ENCODE measurements around the gene BTRC.

The BTRC gene

GRCh38 chr10:101450277-101451080 lies 96.5 kb downstream of the BTRC start:
- Histone ChIP-seq H3K4me1 (ENCODE audit: insufficient read depth, poor library complexity, severe bottlenecking) (no peaks in the 10 kb centered on the region), H3K36me3 (ENCODE audit: low read depth) (no peaks in the 10 kb centered on the region), H3K27ac (ENCODE audit: poor library complexity, severe bottlenecking) (no peak overlapping the region), H3K9me3 (ENCODE audit: severe bottlenecking) (no peaks in the 10 kb centered on the region), H3K4me3 (ENCODE audit: severe bottlenecking) (no peak overlapping the region), H3K27me3 (ENCODE audit: insufficient read depth, poor library complexity, severe bottlenecking) (no peaks in the 10 kb centered on the region)
- no peak for TF ChIP-seq CTCF (IDR thresholded peaks at IDR 0.05; ENCODE audit: poor library complexity, severe bottlenecking)
- ATAC-seq (ENCODE audit: low read depth) (no peak), DNase-seq (ENCODE audit: low spot score) (no peak)

GRCh38 chr10:101451261-101451660 lies 97.3 kb downstream of the BTRC start:
- no peak for ATAC-seq (ENCODE audit: low read depth)
- Histone ChIP-seq H3K9me3 (ENCODE audit: severe bottlenecking) (no peaks in the 10 kb centered on the region), H3K27me3 (ENCODE audit: insufficient read depth, poor library complexity, severe bottlenecking) (no peaks in the 10 kb centered on the region), H3K4me3 (ENCODE audit: severe bottlenecking) (no peak overlapping the region), H3K36me3 (ENCODE audit: low read depth) (no peaks in the 10 kb centered on the region), H3K4me1 (ENCODE audit: insufficient read depth, poor library complexity, severe bottlenecking) (no peaks in the 10 kb centered on the region), H3K27ac (ENCODE audit: poor library complexity, severe bottlenecking) (no peak overlapping the region)
- no peak for TF ChIP-seq CTCF (IDR thresholded peaks at IDR 0.05; ENCODE audit: poor library complexity, severe bottlenecking)
- DNase-seq (ENCODE audit: low spot score) = no peak

GRCh38 chr10:101451667-101452069 lies 97.7 kb downstream of the BTRC start:
- Histone ChIP-seq H3K27ac (ENCODE audit: poor library complexity, severe bottlenecking) (no peak overlapping the region), H3K27me3 (ENCODE audit: insufficient read depth, poor library complexity, severe bottlenecking) (no peaks in the 10 kb centered on the region), H3K4me1 (ENCODE audit: insufficient read depth, poor library complexity, severe bottlenecking) (no peaks in the 10 kb centered on the region), H3K36me3 (ENCODE audit: low read depth) (no peaks in the 10 kb centered on the region), H3K4me3 (ENCODE audit: severe bottlenecking) (no peak overlapping the region), H3K9me3 (ENCODE audit: severe bottlenecking) (no peaks in the 10 kb centered on the region)
- DNase-seq (ENCODE audit: low spot score) (no peak), ATAC-seq (ENCODE audit: low read depth) (no peak)
- no peak for TF ChIP-seq CTCF (IDR thresholded peaks at IDR 0.05; ENCODE audit: poor library complexity, severe bottlenecking)

- ATAC-seq (ENCODE audit: low read depth) = no peak
- H3K4me1 ChIP-seq (ENCODE audit: insufficient read depth, poor library complexity, severe bottlenecking) = no peaks in the 10 kb centered on the region
- no peaks in the 10 kb centered on the region for H3K36me3 ChIP-seq (ENCODE audit: low read depth)
- no peaks in the 10 kb centered on the region for H3K9me3 ChIP-seq (ENCODE audit: severe bottlenecking)
- TF ChIP-seq CTCF (IDR thresholded peaks at IDR 0.05; ENCODE audit: poor library complexity, severe bottlenecking) = no peak
- H3K27me3 ChIP-seq (ENCODE audit: insufficient read depth, poor library complexity, severe bottlenecking) = no peaks in the 10 kb centered on the region
- no peak overlapping the region for H3K27ac ChIP-seq (ENCODE audit: poor library complexity, severe bottlenecking)
- no peak for DNase-seq (ENCODE audit: low spot score)
- no peak overlapping the region for H3K4me3 ChIP-seq (ENCODE audit: severe bottlenecking)
These were observed 98.2 kb downstream of the BTRC start for GRCh38 chr10:101452176-101452575.

GRCh38 chr10:101452593-101452992 lies 98.6 kb downstream of the BTRC start:
- Histone ChIP-seq H3K4me1 (ENCODE audit: insufficient read depth, poor library complexity, severe bottlenecking) (no peaks in the 10 kb centered on the region), H3K4me3 (ENCODE audit: severe bottlenecking) (no peak overlapping the region), H3K36me3 (ENCODE audit: low read depth) (no peaks in the 10 kb centered on the region), H3K27me3 (ENCODE audit: insufficient read depth, poor library complexity, severe bottlenecking) (no peaks in the 10 kb centered on the region), H3K9me3 (ENCODE audit: severe bottlenecking) (no peaks in the 10 kb centered on the region), H3K27ac (ENCODE audit: poor library complexity, severe bottlenecking) (no peak overlapping the region)
- no peak for TF ChIP-seq CTCF (IDR thresholded peaks at IDR 0.05; ENCODE audit: poor library complexity, severe bottlenecking)
- no peak for DNase-seq (ENCODE audit: low spot score)
- no peak for ATAC-seq (ENCODE audit: low read depth)

Measured in RWPE2 (cell line).